Neural progenitor cell (in vitro differentiated cells): ENCODE results near the gene TLL1. TPM values are rescaled to one million over a fixed set of nuclear protein-coding genes. Genes with fewer than 3 reads are reported as not detected.

ENCODE experiments used
- DNase-seq: peaks from one replicate; pipeline ENCODE4 v3.0.0-alpha.2; 2016; ENCODE audit warnings: low spot score
- H2AFZ ChIP-seq: fragments of 200-600 bp; sonication (generic); replicated peaks from 2 replicates; pipeline ENCODE4 v1.6.1; 2016; ENCODE audit warnings: antibody characterized with exemption
- H3F3A ChIP-seq: fragments of 200-600 bp; sonication (generic); 2 replicates; pipeline ENCODE4 v1.6.1; 2016; ENCODE audit warnings: antibody characterized with exemption, low read depth
- H3K27ac ChIP-seq: fragments of 200-600 bp; sonication (generic); 2 replicates; pipeline ENCODE4 v1.5.1; 2016; ENCODE audit warnings: mild to moderate bottlenecking
- H3K27me3 ChIP-seq: fragments of 200-600 bp; sonication (generic); 2 replicates; pipeline ENCODE4 v1.6.1; 2016; ENCODE audit warnings: mild to moderate bottlenecking, moderate library complexity
- H3K36me3 ChIP-seq: fragments of 200-600 bp; sonication (generic); 2 replicates; pipeline ENCODE4 v1.5.1; 2016
- H3K4me1 ChIP-seq: fragments of 200-600 bp; sonication (generic); 2 replicates; pipeline ENCODE4 v1.6.1; 2016; ENCODE audit warnings: mixed run types
- H3K4me2 ChIP-seq: fragments of 200-600 bp; sonication (generic); 2 replicates; pipeline ENCODE4 v1.6.1; 2016
- H3K4me3 ChIP-seq: fragments of 200-600 bp; sonication (generic); 2 replicates; pipeline ENCODE4 v1.5.1; 2016
- H3K79me2 ChIP-seq: fragments of 200-600 bp; sonication (generic); 2 replicates; pipeline ENCODE4 v1.6.1; 2016; ENCODE audit warnings: low read depth
- H3K9ac ChIP-seq: fragments of 200-600 bp; sonication (generic); 2 replicates; pipeline ENCODE4 v1.6.1; 2016
- H3K9me3 ChIP-seq: fragments of 200-600 bp; sonication (generic); 2 replicates; pipeline ENCODE4 v1.5.1; 2016; ENCODE audit warnings: low read depth
- H4K20me1 ChIP-seq: fragments of 200-600 bp; sonication (generic); 2 replicates; pipeline ENCODE4 v1.6.1; 2016; ENCODE audit warnings: low read depth
- H3K27ac Mint-ChIP-seq: 3 replicates; pipeline ENCODE4 v1.8.0; 2021; ENCODE audit warnings: mixed read lengths
- H3K27me3 Mint-ChIP-seq: 2 replicates; pipeline ENCODE4 v1.8.0; 2022; ENCODE audit warnings: low read depth, mild to moderate bottlenecking, inconsistent platforms, moderate library complexity, mixed read lengths; ENCODE audit not compliant: insufficient read depth
- H3K36me3 Mint-ChIP-seq: 3 replicates; pipeline ENCODE4 v1.8.0; 2021; ENCODE audit warnings: mixed read lengths
- H3K4me1 Mint-ChIP-seq: 3 replicates; pipeline ENCODE4 v1.8.0; 2021; ENCODE audit warnings: mixed read lengths
- H3K4me3 Mint-ChIP-seq: 3 replicates; pipeline ENCODE4 v1.8.0; 2021; ENCODE audit warnings: mild to moderate bottlenecking, moderate library complexity, mixed read lengths
- H3K9me3 Mint-ChIP-seq: 3 replicates; pipeline ENCODE4 v1.8.0; 2020; ENCODE audit warnings: mixed read lengths
- EZH2 ChIP-seq: fragments of 200-600 bp; sonication (generic); IDR thresholded peaks from 2 replicates; pipeline ENCODE4 v1.6.1; 2017; ENCODE audit warnings: antibody characterized with exemption, mild to moderate bottlenecking, moderate library complexity
- EZH2phosphoT487 ChIP-seq: fragments of 200-600 bp; sonication (generic); IDR thresholded peaks from 2 replicates; pipeline ENCODE4 v1.6.1; 2017; ENCODE audit warnings: antibody characterized with exemption
- total RNA-seq: library from RNA; depleted of rRNA; stranded (reverse); fragments of >200 nt; gene quantifications from 2 replicates; pipeline ENCODE4 v1.2.3, GENCODE V29; 2015; ENCODE audit warnings: low replicate concordance
- TF ChIP-seq, protein P1 (sequence below): fragments of 200-600 bp; sonication (generic); IDR thresholded peaks from 2 replicates; pipeline ENCODE4 v1.5.1; 2017; ENCODE audit warnings: antibody characterized with exemption, mild to moderate bottlenecking

TLL1 gene
- total RNA-seq = 0.22 TPM in 1 of 2 replicates, not detected in the other

DNA sequence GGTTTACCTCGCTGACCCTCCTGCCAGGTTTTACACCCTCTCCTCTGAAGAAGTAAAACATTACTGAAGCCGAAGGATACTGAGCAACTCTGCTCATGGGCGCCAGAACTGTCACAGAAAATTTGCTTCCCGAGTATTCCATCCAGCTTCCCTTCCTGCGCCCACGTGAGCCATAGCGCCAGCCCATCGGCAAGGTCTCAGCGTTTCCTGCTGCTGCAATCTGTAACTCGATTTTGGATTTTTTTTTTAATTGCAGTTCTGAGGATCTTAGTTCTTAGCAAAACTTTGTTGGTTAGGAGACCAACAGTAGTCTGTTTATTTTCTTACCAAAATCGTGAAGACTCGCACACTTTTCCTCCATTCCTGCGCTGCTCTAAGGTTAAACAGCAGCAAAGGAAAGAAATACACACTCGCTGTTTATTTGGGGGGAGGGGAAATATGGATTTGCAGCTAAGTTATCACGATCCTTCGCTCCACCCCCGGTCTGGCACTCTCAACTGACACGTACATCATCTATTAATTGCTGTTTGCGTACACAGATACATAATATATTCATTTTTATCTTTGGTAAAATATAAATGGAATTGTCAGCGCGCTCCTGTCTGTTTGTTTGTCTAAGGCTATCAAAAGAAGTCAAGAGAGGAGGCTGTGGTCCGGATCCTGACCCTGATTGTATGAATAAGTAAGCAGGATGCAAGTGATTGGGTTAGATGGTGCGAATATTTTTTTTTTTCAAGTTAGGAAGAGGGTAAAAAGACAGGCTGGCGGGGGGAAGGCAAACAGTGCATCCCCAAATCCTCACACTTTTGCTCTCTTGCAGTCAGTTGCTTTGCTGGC lies at the start of gene TLL1:
Gene TLL1, plus strand, starts transcription at position 777 of the 837 bp plus-strand sequence. CDS start 668 bp downstream, outside the sequence.
- Mint-ChIP-seq H3K27me3 (peaks cover 26% of the 10 kb centered on the region), H3K9me3 (no peaks in the 10 kb centered on the region), H3K27ac (no peak within 1 kb of the TSS), H3K36me3 (no peaks in the 10 kb centered on the region), H3K4me1 (peaks cover 16% of the 10 kb centered on the region), H3K4me3 (peak within 1 kb of the TSS; percentile 90)
- no peak within 1 kb of the TSS for H3K9ac ChIP-seq
- H3K36me3 ChIP-seq = no peaks in the 10 kb centered on the region
- H3F3A ChIP-seq = no peaks in the 10 kb centered on the region
- H3K4me3 ChIP-seq = peak within 1 kb of the TSS; percentile 58
- peak; percentile 42 for DNase-seq
- peaks cover 89% of the 10 kb centered on the region for H3K27me3 ChIP-seq
- H3K4me1 ChIP-seq = peaks cover 8% of the 10 kb centered on the region
- H3K4me2 ChIP-seq = peak within 1 kb of the TSS; percentile 92
- no peaks in the 10 kb centered on the region for H3K79me2 ChIP-seq
- TF ChIP-seq, protein P1, sequence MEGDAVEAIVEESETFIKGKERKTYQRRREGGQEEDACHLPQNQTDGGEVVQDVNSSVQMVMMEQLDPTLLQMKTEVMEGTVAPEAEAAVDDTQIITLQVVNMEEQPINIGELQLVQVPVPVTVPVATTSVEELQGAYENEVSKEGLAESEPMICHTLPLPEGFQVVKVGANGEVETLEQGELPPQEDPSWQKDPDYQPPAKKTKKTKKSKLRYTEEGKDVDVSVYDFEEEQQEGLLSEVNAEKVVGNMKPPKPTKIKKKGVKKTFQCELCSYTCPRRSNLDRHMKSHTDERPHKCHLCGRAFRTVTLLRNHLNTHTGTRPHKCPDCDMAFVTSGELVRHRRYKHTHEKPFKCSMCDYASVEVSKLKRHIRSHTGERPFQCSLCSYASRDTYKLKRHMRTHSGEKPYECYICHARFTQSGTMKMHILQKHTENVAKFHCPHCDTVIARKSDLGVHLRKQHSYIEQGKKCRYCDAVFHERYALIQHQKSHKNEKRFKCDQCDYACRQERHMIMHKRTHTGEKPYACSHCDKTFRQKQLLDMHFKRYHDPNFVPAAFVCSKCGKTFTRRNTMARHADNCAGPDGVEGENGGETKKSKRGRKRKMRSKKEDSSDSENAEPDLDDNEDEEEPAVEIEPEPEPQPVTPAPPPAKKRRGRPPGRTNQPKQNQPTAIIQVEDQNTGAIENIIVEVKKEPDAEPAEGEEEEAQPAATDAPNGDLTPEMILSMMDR = no peak
- TF ChIP-seq EZH2 (no peak), EZH2phosphoT487 (no peak)
- H3K27ac ChIP-seq = no peak within 1 kb of the TSS
- H4K20me1 ChIP-seq = peaks cover 4% of the 10 kb centered on the region
- H3K9me3 ChIP-seq = no peaks in the 10 kb centered on the region
- H2AFZ ChIP-seq = peak within 1 kb of the TSS; percentile 34

DNA sequence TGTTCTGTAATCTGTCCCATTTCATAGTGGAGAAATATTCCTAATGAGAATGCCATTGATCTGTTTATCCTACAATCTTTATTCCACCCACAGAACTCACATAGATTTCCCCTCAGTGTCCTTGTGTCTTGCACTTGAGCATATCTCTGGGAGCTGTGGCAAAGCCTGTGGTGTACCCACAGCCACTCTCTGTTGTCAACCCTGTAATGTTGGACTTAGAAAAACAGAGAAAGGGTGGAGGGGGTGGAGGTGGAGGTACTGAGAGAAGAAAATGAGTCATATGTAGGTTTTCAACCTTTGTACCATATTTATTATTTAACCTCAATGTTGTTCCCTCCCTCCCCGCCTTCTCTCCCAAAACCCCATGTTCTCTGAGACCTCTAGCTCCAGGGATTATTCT lies 46.9 kb upstream of the TLL1 start:
- TF ChIP-seq EZH2phosphoT487 = no peak
- TF ChIP-seq, protein P1 = no peak
- no peak for TF ChIP-seq EZH2

DNA sequence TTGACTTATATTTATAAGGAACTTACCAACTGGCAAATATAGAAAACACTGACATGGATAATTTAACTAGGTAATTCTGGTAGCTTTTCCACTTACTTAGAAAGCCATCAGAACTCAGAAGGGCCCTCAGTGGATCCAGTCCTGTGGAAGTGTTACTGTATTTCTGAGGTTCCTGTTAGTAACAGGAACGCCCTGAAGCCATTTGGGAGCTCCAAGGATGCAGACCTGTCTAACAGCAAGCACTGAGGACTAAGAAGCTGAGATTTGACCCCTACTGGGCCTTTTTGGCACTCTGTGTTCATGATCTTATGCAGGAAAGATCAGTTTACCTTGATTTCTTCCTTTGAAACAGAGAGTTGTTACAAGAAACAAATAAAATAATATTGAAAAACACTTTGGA lies 46.0 kb upstream of the TLL1 start:
- Mint-ChIP-seq H3K9me3 (no peaks in the 10 kb centered on the region), H3K4me1 (no peaks in the 10 kb centered on the region), H3K4me3 (no peak overlapping the region), H3K27ac (no peak overlapping the region), H3K27me3 (peaks cover 2% of the 10 kb centered on the region), H3K36me3 (no peaks in the 10 kb centered on the region)
- no peak for DNase-seq
- Histone ChIP-seq H3K36me3 (no peaks in the 10 kb centered on the region), H3K79me2 (no peaks in the 10 kb centered on the region), H3K4me1 (no peaks in the 10 kb centered on the region), H3K9ac (no peak overlapping the region), H3K4me2 (no peak overlapping the region), H3F3A (no peaks in the 10 kb centered on the region), H4K20me1 (no peaks in the 10 kb centered on the region), H2AFZ (no peak overlapping the region), H3K4me3 (no peak overlapping the region), H3K27ac (no peak overlapping the region), H3K27me3 (no peaks in the 10 kb centered on the region), H3K9me3 (no peaks in the 10 kb centered on the region)
- TF ChIP-seq, protein P1 = no peak
- no peak for TF ChIP-seq EZH2phosphoT487
- TF ChIP-seq EZH2 = no peak

More for the DNA sequence above, 46.9 kb upstream of the TLL1 start:
- H3K9me3 ChIP-seq = no peaks in the 10 kb centered on the region
- H3K9me3 Mint-ChIP-seq = peaks cover 2% of the 10 kb centered on the region
- H3K4me3 Mint-ChIP-seq = no peak overlapping the region
- no peak overlapping the region for H3K27ac Mint-ChIP-seq
- no peaks in the 10 kb centered on the region for H3F3A ChIP-seq
- H3K27ac ChIP-seq = no peak overlapping the region
- H2AFZ ChIP-seq = no peak overlapping the region
- no peak overlapping the region for H3K4me3 ChIP-seq
- H4K20me1 ChIP-seq = no peaks in the 10 kb centered on the region
- H3K4me2 ChIP-seq = no peak overlapping the region
- H3K9ac ChIP-seq = no peak overlapping the region
- no peaks in the 10 kb centered on the region for H3K36me3 Mint-ChIP-seq
- no peaks in the 10 kb centered on the region for H3K36me3 ChIP-seq
- H3K4me1 ChIP-seq = no peaks in the 10 kb centered on the region
- no peaks in the 10 kb centered on the region for H3K79me2 ChIP-seq
- peaks cover 2% of the 10 kb centered on the region for H3K27me3 Mint-ChIP-seq
- no peak for DNase-seq
- H3K27me3 ChIP-seq = no peaks in the 10 kb centered on the region
- no peaks in the 10 kb centered on the region for H3K4me1 Mint-ChIP-seq
